ENCODE results near the gene SLC9C2.
"Not testable (repeated sequence)": the region's sequence is repeated elsewhere in the genome, so short reads cannot be mapped to it uniquely, and the experiment has no call there.

The SLC9C2 gene

GRCh38 chr1:173639102-173639501, 36.2 kb upstream of the SLC9C2 start:
- Histone ChIP-seq H3K4me3 (ENCODE audit: severe bottlenecking) (no peak overlapping the region), H3K36me3 (ENCODE audit: low read depth) (no peaks in the 10 kb centered on the region), H3K4me1 (ENCODE audit: insufficient read depth, poor library complexity, severe bottlenecking) (peaks cover 9% of the 10 kb centered on the region), H3K27ac (ENCODE audit: poor library complexity, severe bottlenecking) (no peak overlapping the region), H3K27me3 (ENCODE audit: insufficient read depth, poor library complexity, severe bottlenecking) (no peaks in the 10 kb centered on the region), H3K9me3 (ENCODE audit: severe bottlenecking) (no peaks in the 10 kb centered on the region)
- TF ChIP-seq, protein P1, sequence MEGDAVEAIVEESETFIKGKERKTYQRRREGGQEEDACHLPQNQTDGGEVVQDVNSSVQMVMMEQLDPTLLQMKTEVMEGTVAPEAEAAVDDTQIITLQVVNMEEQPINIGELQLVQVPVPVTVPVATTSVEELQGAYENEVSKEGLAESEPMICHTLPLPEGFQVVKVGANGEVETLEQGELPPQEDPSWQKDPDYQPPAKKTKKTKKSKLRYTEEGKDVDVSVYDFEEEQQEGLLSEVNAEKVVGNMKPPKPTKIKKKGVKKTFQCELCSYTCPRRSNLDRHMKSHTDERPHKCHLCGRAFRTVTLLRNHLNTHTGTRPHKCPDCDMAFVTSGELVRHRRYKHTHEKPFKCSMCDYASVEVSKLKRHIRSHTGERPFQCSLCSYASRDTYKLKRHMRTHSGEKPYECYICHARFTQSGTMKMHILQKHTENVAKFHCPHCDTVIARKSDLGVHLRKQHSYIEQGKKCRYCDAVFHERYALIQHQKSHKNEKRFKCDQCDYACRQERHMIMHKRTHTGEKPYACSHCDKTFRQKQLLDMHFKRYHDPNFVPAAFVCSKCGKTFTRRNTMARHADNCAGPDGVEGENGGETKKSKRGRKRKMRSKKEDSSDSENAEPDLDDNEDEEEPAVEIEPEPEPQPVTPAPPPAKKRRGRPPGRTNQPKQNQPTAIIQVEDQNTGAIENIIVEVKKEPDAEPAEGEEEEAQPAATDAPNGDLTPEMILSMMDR (IDR thresholded peaks at IDR 0.05; ENCODE audit: poor library complexity, severe bottlenecking): no peak
- no peak for DNase-seq (ENCODE audit: low spot score)
- no peak for ATAC-seq (ENCODE audit: low read depth)

DNA sequence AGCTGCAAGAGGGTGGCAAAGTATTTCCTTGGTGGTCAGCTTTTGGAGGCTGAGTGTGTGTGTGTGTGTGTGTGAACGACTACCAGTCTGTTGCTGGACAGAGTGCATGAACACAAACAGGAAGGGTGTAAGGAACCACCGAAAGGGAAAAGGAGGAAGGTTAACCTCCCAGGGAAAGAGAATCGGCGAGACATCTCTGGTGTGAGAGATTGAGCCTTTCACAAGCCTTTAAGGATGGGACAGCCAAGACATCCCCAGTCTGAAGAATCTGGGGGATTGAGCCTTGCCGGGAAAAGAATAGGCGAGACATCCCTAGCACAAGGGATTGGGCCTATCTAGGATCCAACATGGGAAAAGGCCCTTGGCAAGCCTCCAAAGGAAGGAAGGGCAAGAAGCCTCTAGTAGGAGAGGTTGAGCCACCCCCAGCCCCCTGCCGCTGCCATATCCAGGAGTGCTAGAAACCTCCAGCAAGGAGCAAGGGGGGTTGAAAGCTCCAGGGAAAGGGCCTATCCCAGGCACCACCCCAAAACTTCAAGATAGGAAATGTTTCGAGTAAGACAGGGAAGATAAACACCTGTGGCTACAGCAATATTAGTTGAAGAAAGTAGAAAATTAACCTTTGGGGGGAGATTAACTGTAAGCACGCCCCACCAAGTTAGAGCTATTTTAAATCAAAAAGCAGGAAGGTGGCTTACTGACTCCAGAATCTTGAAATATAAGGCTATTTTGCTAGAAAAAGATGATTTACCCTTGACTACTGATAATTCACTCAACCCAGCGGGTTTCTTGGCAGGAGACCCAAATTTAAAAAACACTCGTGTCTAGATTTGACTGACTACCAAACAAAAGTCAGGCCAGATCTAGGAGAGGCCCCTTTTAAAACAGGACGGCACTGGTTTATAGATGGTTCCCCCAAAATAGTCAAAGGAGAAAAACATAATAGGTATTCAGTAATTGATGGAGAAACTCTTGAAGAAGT, 35.5 kb upstream of the SLC9C2 start:
- no peak overlapping the region for H3K4me3 ChIP-seq (ENCODE audit: severe bottlenecking)
- no peaks in the 10 kb centered on the region for H3K27me3 ChIP-seq (ENCODE audit: insufficient read depth, poor library complexity, severe bottlenecking)
- ATAC-seq (ENCODE audit: low read depth) (no peak), DNase-seq (ENCODE audit: low spot score) (no peak)
- TF ChIP-seq, protein P1 (IDR thresholded peaks at IDR 0.05; ENCODE audit: poor library complexity, severe bottlenecking): no peak
- H3K27ac ChIP-seq (ENCODE audit: poor library complexity, severe bottlenecking): no peak overlapping the region
- no peaks in the 10 kb centered on the region for H3K36me3 ChIP-seq (ENCODE audit: low read depth)
- peaks cover 9% of the 10 kb centered on the region for H3K4me1 ChIP-seq (ENCODE audit: insufficient read depth, poor library complexity, severe bottlenecking)
- no peaks in the 10 kb centered on the region for H3K9me3 ChIP-seq (ENCODE audit: severe bottlenecking)

GRCh38 chr1:173637236-173638042, 34.6 kb upstream of the SLC9C2 start:
- not testable (repeated sequence) for H3K4me1 ChIP-seq (ENCODE audit: insufficient read depth, poor library complexity, severe bottlenecking); ATAC-seq (ENCODE audit: low read depth); H3K36me3 ChIP-seq (ENCODE audit: low read depth); H3K4me3 ChIP-seq (ENCODE audit: severe bottlenecking); H3K27ac ChIP-seq (ENCODE audit: poor library complexity, severe bottlenecking); DNase-seq (ENCODE audit: low spot score); H3K27me3 ChIP-seq (ENCODE audit: insufficient read depth, poor library complexity, severe bottlenecking); H3K9me3 ChIP-seq (ENCODE audit: severe bottlenecking)

GRCh38 chr1:173635116-173635515, 32.2 kb upstream of the SLC9C2 start, which contains the start of gene TEX50:
TSS of gene TEX50 (plus strand) at chr1:173635338. CDS start at chr1:173635522, 184 bp downstream.
- DNase-seq (ENCODE audit: low spot score): no peak
- H3K4me1 ChIP-seq (ENCODE audit: insufficient read depth, poor library complexity, severe bottlenecking): no peaks in the 10 kb centered on the region
- no peak within 1 kb of the TSS for H3K27ac ChIP-seq (ENCODE audit: poor library complexity, severe bottlenecking)
- TF ChIP-seq, protein P1 (IDR thresholded peaks at IDR 0.05; ENCODE audit: poor library complexity, severe bottlenecking): no peak
- H3K9me3 ChIP-seq (ENCODE audit: severe bottlenecking): no peaks in the 10 kb centered on the region
- H3K4me3 ChIP-seq (ENCODE audit: severe bottlenecking): no peak within 1 kb of the TSS
- H3K36me3 ChIP-seq (ENCODE audit: low read depth): no peaks in the 10 kb centered on the region
- no peak for ATAC-seq (ENCODE audit: low read depth)
- no peaks in the 10 kb centered on the region for H3K27me3 ChIP-seq (ENCODE audit: insufficient read depth, poor library complexity, severe bottlenecking)

- Histone ChIP-seq H3K27me3 (ENCODE audit: insufficient read depth, poor library complexity, severe bottlenecking) (no peaks in the 10 kb centered on the region), H3K4me3 (ENCODE audit: severe bottlenecking) (no peak overlapping the region), H3K4me1 (ENCODE audit: insufficient read depth, poor library complexity, severe bottlenecking) (no peaks in the 10 kb centered on the region), H3K9me3 (ENCODE audit: severe bottlenecking) (no peaks in the 10 kb centered on the region), H3K27ac (ENCODE audit: poor library complexity, severe bottlenecking) (no peak overlapping the region), H3K36me3 (ENCODE audit: low read depth) (no peaks in the 10 kb centered on the region)
- DNase-seq (ENCODE audit: low spot score): no peak
- TF ChIP-seq, protein P1 (IDR thresholded peaks at IDR 0.05; ENCODE audit: poor library complexity, severe bottlenecking): no peak
- no peak for ATAC-seq (ENCODE audit: low read depth)
Observed at GRCh38 chr1:173628888-173629287, 26.0 kb upstream of the SLC9C2 start.
